Epithelial cell of proximal tubule (primary cell): ENCODE data around the gene KLHDC8A. TPM values are rescaled to one million over a fixed set of nuclear protein-coding genes. Genes with fewer than 3 reads are reported as not detected.
A peak's percentile ranks its signal among the peaks of the same experiment; 100 is the strongest.

ENCODE experiments used
- DNase-seq: peaks from one replicate; pipeline ENCODE4 v3.0.0-alpha.2; 2011; ENCODE audit warnings: low read depth
- H3K4me3 ChIP-seq: 2 replicates; pipeline ENCODE4 v1.5.1; 2011; ENCODE audit warnings: low read depth, mild to moderate bottlenecking, low read length
- total RNA-seq: library from RNA; depleted of rRNA; stranded (reverse); fragments of >200 nt; gene quantifications from 2 replicates; pipeline ENCODE4 v1.2.3, GENCODE V29; 2015
- TF ChIP-seq, protein P1 (sequence below): conservative IDR thresholded peaks from 2 replicates; pipeline ENCODE4 v1.5.1; 2012; ENCODE audit warnings: low read depth, mild to moderate bottlenecking, low read length

KLHDC8A gene
- total RNA-seq, 1 donor from 2014 or later = 9.6 TPM

DNA sequence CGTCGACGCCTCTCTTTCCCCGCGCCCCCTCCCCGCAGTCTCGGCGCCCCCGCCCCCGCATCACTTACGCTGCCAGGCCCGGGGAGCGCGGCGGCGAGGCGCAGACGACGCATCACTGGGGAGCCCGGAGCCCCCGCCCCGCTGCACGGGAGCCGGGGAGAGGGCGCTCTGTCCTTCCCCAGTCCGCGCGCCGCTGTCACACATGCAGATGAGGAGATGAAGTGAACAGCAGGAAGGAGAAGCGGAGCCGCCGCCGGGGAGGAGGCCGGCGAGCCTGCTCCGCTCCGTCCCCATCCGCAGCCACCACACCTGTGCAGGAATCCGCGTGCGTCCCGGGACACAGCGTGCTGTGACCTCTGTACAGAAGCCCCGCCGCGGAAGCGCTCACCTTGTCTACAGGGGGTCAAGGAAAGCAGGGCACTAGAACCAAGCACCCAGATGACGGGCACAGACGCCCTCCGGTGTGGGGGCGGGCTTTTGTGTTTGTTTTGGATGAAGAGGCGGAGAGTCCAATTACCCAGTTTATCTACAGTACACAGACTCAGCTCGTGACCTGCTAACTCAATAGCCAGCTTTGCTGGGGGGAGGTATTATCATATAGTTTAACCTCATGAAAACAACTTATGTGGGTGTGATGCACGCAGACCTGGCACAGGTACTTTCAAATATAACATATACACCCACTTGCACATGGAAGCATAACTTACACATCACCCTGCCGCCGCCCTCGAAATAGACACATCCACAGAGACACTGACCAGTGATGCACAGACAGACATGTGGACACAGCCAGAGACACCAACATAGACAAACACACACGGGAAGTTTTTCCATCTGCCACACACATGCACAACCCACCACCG is 12.4 kb downstream of the KLHDC8A start:
- no peak for DNase-seq
- peak overlapping the region; percentile 31 for H3K4me3 ChIP-seq
- TF ChIP-seq, protein P1, sequence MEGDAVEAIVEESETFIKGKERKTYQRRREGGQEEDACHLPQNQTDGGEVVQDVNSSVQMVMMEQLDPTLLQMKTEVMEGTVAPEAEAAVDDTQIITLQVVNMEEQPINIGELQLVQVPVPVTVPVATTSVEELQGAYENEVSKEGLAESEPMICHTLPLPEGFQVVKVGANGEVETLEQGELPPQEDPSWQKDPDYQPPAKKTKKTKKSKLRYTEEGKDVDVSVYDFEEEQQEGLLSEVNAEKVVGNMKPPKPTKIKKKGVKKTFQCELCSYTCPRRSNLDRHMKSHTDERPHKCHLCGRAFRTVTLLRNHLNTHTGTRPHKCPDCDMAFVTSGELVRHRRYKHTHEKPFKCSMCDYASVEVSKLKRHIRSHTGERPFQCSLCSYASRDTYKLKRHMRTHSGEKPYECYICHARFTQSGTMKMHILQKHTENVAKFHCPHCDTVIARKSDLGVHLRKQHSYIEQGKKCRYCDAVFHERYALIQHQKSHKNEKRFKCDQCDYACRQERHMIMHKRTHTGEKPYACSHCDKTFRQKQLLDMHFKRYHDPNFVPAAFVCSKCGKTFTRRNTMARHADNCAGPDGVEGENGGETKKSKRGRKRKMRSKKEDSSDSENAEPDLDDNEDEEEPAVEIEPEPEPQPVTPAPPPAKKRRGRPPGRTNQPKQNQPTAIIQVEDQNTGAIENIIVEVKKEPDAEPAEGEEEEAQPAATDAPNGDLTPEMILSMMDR = no peak

GRCh38 chr1:205343431-205344065 is 13.2 kb downstream of the KLHDC8A start:
- no peak for DNase-seq

DNA sequence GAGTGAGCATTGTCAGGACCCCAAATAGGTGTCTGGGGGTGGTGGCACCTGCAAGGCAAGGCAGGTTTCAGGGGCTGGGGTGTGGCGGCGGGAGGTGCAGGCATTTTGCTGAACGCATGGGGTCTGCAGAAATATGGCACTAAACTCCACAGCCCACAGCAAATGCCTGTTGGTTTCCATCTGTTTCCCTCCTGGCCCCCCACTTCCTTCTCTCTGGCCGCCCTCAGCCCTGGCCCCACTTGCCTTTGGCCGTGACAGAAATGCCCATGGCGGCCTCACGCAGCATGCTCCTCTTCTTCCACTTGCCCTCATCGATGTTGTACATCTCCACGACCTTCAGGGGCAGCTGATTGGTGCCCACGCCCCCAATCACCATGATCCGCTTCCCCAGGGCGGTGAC is 13.7 kb downstream of the KLHDC8A start:
- H3K4me3 ChIP-seq = no peak overlapping the region
- no peak for DNase-seq
- TF ChIP-seq, protein P1 = no peak

More at GRCh38 chr1:205343431-205344065, 13.2 kb downstream of the KLHDC8A start:
- TF ChIP-seq, protein P1 = no peak
- peak overlapping the region; percentile 31 for H3K4me3 ChIP-seq

DNA sequence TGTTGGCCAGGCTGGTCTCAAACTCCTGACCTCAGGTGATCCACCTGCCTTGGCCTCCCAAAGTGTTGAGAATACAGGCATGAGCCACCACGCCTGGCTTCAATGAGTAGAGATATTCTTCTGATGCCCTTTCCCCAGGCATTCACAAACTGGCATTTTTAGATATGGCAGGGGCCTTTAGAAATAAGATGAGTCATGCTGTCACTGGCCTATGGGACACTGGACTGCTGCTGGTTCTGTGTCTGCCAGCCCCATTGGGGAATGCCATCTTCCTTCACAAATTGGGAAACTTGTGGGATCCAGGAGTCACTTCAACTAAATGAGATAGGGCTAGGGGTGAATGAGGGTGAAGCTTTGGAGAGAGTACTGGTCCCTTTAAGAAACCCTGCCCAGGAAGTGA is 16.0 kb downstream of the KLHDC8A start:
- TF ChIP-seq, protein P1 = no peak
- H3K4me3 ChIP-seq = no peak overlapping the region
- DNase-seq = no peak

- no peak overlapping the region for H3K4me3 ChIP-seq
- TF ChIP-seq, protein P1 = no peak
- no peak for DNase-seq
Measured at GRCh38 chr1:205339717-205340116, 17.0 kb downstream of the KLHDC8A start.

GRCh38 chr1:205339197-205339702 is 17.5 kb downstream of the KLHDC8A start:
- TF ChIP-seq, protein P1 = no peak
- no peak overlapping the region for H3K4me3 ChIP-seq
- DNase-seq = no peak
